Measurements from ENCODE around the gene ECE2. TPM values are rescaled to one million over a fixed set of nuclear protein-coding genes. Genes with fewer than 3 reads are reported as not detected.

ECE2 gene
- polyA plus RNA-seq, 2 of the 4 experiments (the other 2 are of a cell fraction) = not detected

DNA sequence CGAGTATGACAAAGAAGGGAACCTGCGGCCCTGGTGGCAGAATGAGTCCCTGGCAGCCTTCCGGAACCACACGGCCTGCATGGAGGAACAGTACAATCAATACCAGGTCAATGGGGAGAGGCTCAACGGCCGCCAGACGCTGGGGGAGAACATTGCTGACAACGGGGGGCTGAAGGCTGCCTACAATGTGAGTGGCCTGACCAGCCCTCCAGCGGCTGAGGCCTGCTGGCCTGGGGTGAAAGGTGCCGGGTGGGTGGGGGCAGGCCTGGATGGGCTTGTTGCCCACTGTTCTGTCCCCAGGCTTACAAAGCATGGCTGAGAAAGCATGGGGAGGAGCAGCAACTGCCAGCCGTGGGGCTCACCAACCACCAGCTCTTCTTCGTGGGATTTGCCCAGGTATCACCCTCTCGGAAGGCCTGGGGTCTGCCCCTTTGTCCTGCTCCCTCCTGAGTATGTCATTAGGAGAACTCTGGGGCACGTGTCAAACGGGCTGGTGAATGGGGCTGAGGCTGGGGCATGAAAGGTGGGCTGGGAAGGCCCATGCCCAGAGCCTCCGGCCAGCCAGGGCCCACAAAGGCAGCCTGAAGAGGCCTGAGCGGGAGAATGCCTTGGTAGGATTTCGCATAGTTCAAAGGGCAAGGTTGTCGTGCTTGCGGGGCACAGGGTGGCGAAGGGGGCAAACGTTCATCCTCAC, 15.4 kb downstream of the ECE2 start:
- Histone ChIP-seq H3K9me3 (no peaks in the 10 kb centered on the region), H3K4me2 (no peak overlapping the region), H3K4me3 (no peak overlapping the region), H3K27ac (no peak overlapping the region), H3K4me1 (no peaks in the 10 kb centered on the region)
- no peak for TF ChIP-seq CHD2 (IDR thresholded peaks at IDR 0.05; ENCODE audit: low read length, partially characterized antibody)
- TF ChIP-seq SMC3 (IDR thresholded peaks at IDR 0.05) = no peak
- no peak for TF ChIP-seq ZFP36 (IDR thresholded peaks at IDR 0.05; ENCODE audit: borderline replicate concordance, partially characterized antibody)
- no peak for TF ChIP-seq POLR2A (IDR thresholded peaks at IDR 0.05; ENCODE audit: low read length)
- TF ChIP-seq, protein P1, sequence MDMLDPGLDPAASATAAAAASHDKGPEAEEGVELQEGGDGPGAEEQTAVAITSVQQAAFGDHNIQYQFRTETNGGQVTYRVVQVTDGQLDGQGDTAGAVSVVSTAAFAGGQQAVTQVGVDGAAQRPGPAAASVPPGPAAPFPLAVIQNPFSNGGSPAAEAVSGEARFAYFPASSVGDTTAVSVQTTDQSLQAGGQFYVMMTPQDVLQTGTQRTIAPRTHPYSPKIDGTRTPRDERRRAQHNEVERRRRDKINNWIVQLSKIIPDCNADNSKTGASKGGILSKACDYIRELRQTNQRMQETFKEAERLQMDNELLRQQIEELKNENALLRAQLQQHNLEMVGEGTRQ (IDR thresholded peaks at IDR 0.05) = no peak
- no peak for TF ChIP-seq JUN (IDR thresholded peaks at IDR 0.05)
- TF ChIP-seq JUNB (IDR thresholded peaks at IDR 0.05) = no peak
- TF ChIP-seq EHF (CRISPR knock-in tag; IDR thresholded peaks at IDR 0.05) = no peak
- ChIA-PET POLR2A (no interaction called here), CTCF (interaction anchor here (0.5 to 1.2 kb wide), 7 partner anchors 41 to 463 kb away, joined by 3 to 4 read pairs (median 3); partner anchors contain the start of genes EEF1AKMT4 and PARL)
- no peak for FAIRE-seq
- ATAC-seq = no peak
- DNase-seq (ENCODE audit: low read depth in 1 of 2, low spot score in 1 of 2) = no peak
- 70% methylated on average over 17 of the region's 22 CpGs for WGBS (ENCODE audit: missing lambda C conversion rate)

DNA sequence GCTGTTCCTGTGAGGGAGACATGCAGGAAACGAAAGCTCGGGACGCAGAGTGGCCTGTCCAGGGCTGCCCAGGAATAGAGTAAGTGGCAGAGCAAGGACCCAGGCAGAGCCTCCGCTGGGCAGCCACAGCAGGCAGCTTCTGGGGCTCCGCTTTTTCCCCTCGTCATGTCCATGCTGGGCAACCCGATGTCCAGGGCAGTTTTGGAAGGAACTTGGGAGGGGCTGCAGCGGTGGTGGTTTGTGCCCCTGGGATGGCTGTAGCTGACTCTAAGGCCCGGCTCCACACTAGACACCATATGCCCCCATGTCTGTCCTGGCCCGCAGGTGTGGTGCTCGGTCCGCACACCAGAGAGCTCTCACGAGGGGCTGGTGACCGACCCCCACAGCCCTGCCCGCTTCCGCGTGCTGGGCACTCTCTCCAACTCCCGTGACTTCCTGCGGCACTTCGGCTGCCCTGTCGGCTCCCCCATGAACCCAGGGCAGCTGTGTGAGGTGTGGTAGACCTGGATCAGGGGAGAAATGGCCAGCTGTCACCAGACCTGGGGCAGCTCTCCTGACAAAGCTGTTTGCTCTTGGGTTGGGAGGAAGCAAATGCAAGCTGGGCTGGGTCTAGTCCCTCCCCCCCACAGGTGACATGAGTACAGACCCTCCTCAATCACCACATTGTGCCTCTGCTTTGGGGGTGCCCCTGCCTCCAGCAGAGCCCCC, 16.1 kb downstream of the ECE2 start:
- H3K4me2 ChIP-seq = no peak overlapping the region
- POLR2A ChIA-PET = no interaction called here
- FAIRE-seq (no peak), ATAC-seq (no peak), DNase-seq (ENCODE audit: low read depth in 1 of 2, low spot score in 1 of 2) (no peak)
- H3K27ac ChIP-seq = no peak overlapping the region
- 81% methylated on average over 20 of the region's 21 CpGs for WGBS (ENCODE audit: missing lambda C conversion rate)
- no peaks in the 10 kb centered on the region for H3K9me3 ChIP-seq
- no peak for TF ChIP-seq HOXB5 (CRISPR knock-in tag; IDR thresholded peaks at IDR 0.05)
- no peak for TF ChIP-seq MYC (IDR thresholded peaks at IDR 0.05; ENCODE audit: borderline replicate concordance, low read length)
- TF ChIP-seq EHF (CRISPR knock-in tag; IDR thresholded peaks at IDR 0.05) = no peak
- no peak for TF ChIP-seq HDAC2 (IDR thresholded peaks at IDR 0.05)
- CTCF ChIA-PET = interaction anchor here (1.1 to 1.2 kb wide), 3 partner anchors 42 to 407 kb away, joined by 3 to 4 read pairs (median 3); partner anchors contain the start of genes EEF1AKMT4 and PARL
- no peak overlapping the region for H3K4me3 ChIP-seq
- no peaks in the 10 kb centered on the region for H3K4me1 ChIP-seq

DNA sequence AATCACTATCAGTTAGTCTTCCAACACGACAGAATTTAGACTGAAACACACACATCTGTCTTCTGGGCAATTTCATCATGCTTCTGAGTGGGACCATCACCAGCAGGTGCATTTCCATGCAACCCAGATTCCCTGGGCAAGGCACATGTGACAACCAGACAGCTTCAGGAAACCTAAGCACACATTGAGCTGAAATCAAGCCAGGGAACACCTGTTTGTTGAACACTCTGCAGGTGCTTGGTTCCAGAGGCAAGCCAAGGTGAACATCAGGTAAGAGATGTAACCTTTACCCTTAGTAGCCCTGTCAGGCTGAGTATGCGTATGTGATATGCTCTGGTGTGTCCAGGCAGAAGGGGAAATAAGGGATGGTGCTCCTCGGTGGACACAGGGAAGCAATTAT, 19.9 kb downstream of the ECE2 start:
- FAIRE-seq (no peak), DNase-seq (ENCODE audit: low read depth in 1 of 2, low spot score in 1 of 2) (no peak), ATAC-seq (no peak)
- CTCF ChIA-PET = interaction anchor here (0.6 kb wide), 1 partner anchor 1061 kb away, joined by 3 read pairs; no protein-coding TSS in a partner anchor
- Histone ChIP-seq H3K4me3 (no peak overlapping the region), H3K4me1 (peaks cover 7% of the 10 kb centered on the region; the same call in 2 of the 3 replicates), H3K9me3 (no peaks in the 10 kb centered on the region), H3K4me2 (no peak overlapping the region), H3K27ac (no peak overlapping the region)
- 57% methylated on average over 3 of the region's 3 CpGs for WGBS (ENCODE audit: missing lambda C conversion rate)
- POLR2A ChIA-PET = no interaction called here
- TF ChIP-seq HOXB5 (CRISPR knock-in tag; IDR thresholded peaks at IDR 0.05) = no peak

DNA sequence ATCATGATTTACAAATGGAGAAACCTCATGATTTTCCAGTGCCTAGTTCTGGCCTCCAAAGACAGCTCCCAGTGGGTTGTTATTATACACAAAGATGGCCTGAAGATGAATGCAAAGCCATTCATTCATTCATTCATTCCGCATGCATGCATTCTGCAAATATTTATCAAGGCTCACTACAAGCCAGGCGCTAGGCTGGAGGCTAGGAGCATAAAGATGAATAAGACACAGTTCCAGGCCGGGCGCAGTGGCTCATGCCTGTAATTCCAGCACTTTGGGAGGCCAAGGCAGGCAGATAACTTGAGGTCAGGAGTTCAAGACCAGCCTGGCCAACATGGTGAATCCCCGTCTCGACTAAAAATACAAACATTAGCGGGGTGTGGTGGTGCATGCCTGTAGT, 20.8 kb downstream of the ECE2 start:
- Histone ChIP-seq H3K4me1 (peaks cover 9% of the 10 kb centered on the region; the same call in 2 of the 3 replicates), H3K27ac (no peak overlapping the region), H3K4me2 (no peak overlapping the region), H3K4me3 (no peak overlapping the region), H3K9me3 (no peaks in the 10 kb centered on the region)
- FAIRE-seq (no peak), DNase-seq (ENCODE audit: low read depth in 1 of 2, low spot score in 1 of 2) (no peak), ATAC-seq (no peak)
- ChIA-PET CTCF (interaction anchor here (0.6 kb wide), 1 partner anchor 1060 kb away, joined by 3 read pairs; no protein-coding TSS in a partner anchor), POLR2A (no interaction called here)
- WGBS (ENCODE audit: missing lambda C conversion rate) = 83% methylated on average over 6 of the region's 7 CpGs
- TF ChIP-seq ZC3H11A (IDR thresholded peaks at IDR 0.05) = no peak
- TF ChIP-seq RARB (CRISPR knock-in tag; IDR thresholded peaks at IDR 0.05) = no peak
- no peak for TF ChIP-seq ZFP36 (IDR thresholded peaks at IDR 0.05; ENCODE audit: borderline replicate concordance, partially characterized antibody)
- no peak for TF ChIP-seq HOXB13 (CRISPR knock-in tag; IDR thresholded peaks at IDR 0.05; ENCODE audit: low read depth)
- TF ChIP-seq CHD2 (IDR thresholded peaks at IDR 0.05; ENCODE audit: low read length, partially characterized antibody) = no peak
- no peak for TF ChIP-seq JUN (IDR thresholded peaks at IDR 0.05)
- TF ChIP-seq, protein P2, sequence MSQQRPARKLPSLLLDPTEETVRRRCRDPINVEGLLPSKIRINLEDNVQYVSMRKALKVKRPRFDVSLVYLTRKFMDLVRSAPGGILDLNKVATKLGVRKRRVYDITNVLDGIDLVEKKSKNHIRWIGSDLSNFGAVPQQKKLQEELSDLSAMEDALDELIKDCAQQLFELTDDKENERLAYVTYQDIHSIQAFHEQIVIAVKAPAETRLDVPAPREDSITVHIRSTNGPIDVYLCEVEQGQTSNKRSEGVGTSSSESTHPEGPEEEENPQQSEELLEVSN (IDR thresholded peaks at IDR 0.05; ENCODE audit: borderline replicate concordance, low read depth) = no peak
- TF ChIP-seq NR3C1 (IDR thresholded peaks at IDR 0.05) = no peak
- TF ChIP-seq FOSB (CRISPR knock-in tag; IDR thresholded peaks at IDR 0.05) = no peak
- no peak for TF ChIP-seq EP300 (IDR thresholded peaks at IDR 0.05)
- TF ChIP-seq, protein P3, sequence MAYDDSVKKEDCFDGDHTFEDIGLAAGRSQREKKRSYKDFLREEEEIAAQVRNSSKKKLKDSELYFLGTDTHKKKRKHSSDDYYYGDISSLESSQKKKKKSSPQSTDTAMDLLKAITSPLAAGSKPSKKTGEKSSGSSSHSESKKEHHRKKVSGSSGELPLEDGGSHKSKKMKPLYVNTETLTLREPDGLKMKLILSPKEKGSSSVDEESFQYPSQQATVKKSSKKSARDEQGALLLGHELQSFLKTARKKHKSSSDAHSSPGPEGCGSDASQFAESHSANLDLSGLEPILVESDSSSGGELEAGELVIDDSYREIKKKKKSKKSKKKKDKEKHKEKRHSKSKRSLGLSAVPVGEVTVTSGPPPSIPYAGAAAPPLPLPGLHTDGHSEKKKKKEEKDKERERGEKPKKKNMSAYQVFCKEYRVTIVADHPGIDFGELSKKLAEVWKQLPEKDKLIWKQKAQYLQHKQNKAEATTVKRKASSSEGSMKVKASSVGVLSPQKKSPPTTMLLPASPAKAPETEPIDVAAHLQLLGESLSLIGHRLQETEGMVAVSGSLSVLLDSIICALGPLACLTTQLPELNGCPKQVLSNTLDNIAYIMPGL (CRISPR knock-in tag; IDR thresholded peaks at IDR 0.05; ENCODE audit: borderline replicate concordance) = no peak
- no peak for TF ChIP-seq GATA3 (IDR thresholded peaks at IDR 0.05; ENCODE audit: borderline replicate concordance)
- TF ChIP-seq HEYL (CRISPR knock-in tag; IDR thresholded peaks at IDR 0.05) = no peak
- no peak for TF ChIP-seq MAZ (IDR thresholded peaks at IDR 0.05; ENCODE audit: borderline replicate concordance, low read depth, low read length)
- TF ChIP-seq HOXB5 (CRISPR knock-in tag; IDR thresholded peaks at IDR 0.05) = no peak
- no peak for TF ChIP-seq RCOR1 (IDR thresholded peaks at IDR 0.05; ENCODE audit: low read depth, low read length)

All from A549 (cell line).